VCaP (cell line): ENCODE measurements around the gene KATNAL1.

Experiments
- H3K27ac ChIP-seq: fragments of 450-650 bp; 2 replicates; pipeline ENCODE4 v1.5.1; 2017
- CTCF ChIP-seq: fragments of 450-650 bp; conservative IDR thresholded peaks from 2 replicates; pipeline ENCODE4 v1.5.1; 2017; ENCODE audit warnings: mild to moderate bottlenecking, moderate library complexity

KATNAL1 gene

DNA sequence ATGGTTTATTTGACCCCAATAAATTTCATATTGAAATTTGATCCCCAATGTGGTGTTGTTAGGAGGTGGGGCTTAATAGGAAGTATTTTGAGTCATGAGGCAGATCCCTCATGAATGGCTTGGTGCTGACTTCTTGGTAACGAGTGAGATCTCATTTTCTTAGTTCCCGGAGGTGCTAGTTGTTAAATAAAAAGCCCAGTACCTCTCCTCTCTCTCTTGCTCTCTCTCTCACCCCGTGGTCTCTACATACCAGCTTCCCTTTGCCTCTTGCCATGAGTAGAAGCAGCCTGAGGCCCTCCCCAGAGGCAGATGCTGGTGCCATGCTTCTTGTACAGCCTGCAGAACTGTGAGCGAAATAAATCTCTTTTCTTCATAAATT is 39.4 kb upstream of the KATNAL1 start:
- H3K27ac ChIP-seq = no peak overlapping the region
- no peak for TF ChIP-seq CTCF

DNA sequence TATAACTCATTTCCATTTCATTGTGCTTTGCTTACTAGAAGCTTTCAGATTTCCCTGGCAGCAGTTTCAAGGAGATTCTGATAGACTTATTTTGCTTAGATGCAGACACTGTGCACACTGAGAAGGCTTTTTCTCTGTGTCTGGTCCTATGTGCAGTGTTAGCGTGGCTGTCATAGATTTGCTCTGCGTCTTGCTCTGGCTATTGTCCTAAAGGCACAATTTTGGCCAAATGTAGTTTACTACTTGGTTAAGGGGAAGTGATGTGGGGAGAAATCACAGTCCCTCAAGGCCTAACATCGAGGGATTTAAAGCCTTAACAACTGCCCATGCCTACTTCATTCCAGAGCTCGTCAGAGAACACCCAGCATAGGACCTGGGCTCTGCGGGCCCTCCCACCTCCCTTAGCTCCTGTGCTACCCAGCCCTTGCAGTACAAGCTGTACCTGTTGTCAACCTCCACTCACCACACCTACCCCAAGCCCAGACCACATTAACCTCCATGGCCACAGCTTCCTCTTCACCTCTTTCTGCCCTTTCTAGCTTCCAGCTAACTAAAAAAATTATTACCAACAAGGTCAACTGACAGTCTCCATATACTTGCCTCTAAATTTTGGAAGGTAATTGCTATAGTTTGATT is 38.9 kb upstream of the KATNAL1 start:
- TF ChIP-seq CTCF = no peak
- H3K27ac ChIP-seq = no peak overlapping the region

DNA sequence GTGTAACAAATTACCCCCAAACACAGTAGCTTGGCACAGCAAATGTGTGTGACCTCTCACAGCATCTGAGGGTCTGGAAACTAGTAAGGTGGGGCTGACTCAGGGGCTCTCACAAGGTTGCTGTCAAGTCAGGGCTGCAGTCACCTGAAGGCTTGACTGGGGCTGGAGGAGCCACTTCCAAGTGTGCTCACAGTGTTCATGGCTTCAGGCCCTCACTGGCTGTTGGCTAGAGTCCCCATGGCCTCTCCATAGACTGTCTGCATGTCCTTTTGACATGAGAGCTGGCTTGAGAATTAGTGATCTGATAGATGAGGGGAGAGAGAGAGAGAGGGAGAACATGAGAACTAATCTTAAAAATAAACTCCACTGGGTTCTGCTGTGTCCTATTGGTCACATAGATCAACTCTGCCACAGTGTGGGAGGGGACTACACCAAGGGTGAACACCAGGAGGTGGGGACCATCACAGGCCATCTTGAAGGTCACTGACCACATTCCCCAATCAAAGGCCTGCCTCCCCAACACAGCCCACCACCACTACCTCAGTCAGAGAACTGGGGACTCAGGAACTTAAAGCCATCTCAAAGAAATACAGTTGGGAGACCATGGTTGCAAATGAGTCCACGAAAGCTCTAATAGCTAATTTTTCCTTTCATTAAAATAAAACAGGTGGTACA is 38.2 kb upstream of the KATNAL1 start:
- no peak for TF ChIP-seq CTCF
- H3K27ac ChIP-seq = no peak overlapping the region

- H3K27ac ChIP-seq = no peak overlapping the region
- TF ChIP-seq CTCF = no peak
Measured at GRCh38 chr13:30341815-30342570, 34.6 kb upstream of the KATNAL1 start.

GRCh38 chr13:30340331-30341250 is 33.2 kb upstream of the KATNAL1 start:
- no peak overlapping the region for H3K27ac ChIP-seq

GRCh38 chr13:30339738-30340330 is 32.5 kb upstream of the KATNAL1 start:
- no peak overlapping the region for H3K27ac ChIP-seq
- no peak for TF ChIP-seq CTCF

More at GRCh38 chr13:30340331-30341250, 33.2 kb upstream of the KATNAL1 start:
- TF ChIP-seq CTCF = no peak
